Trophoblast cell (in vitro differentiated cells and primary cell): ENCODE measurements around the gene TET3. TPM values are rescaled to one million over a fixed set of nuclear protein-coding genes. Genes with fewer than 3 reads are reported as not detected.

ENCODE experiments used
- DNase-seq, 2 donors: peaks; one replicate each; pipeline ENCODE4 v3.0.0-alpha.2; 2016
- H2AFZ ChIP-seq: 2 replicates; pipeline ENCODE4 v1.6.1; 2013; ENCODE audit warnings: low read length, moderate library complexity, mild to moderate bottlenecking; ENCODE audit not compliant: insufficient read depth, poor library complexity
- H2AK5ac ChIP-seq: 2 replicates; pipeline ENCODE4 v1.6.1; 2013; ENCODE audit warnings: mild to moderate bottlenecking, low read length
- H2BK120ac ChIP-seq: 2 replicates; pipeline ENCODE4 v1.6.1; 2013; ENCODE audit warnings: low read length, mild to moderate bottlenecking, moderate library complexity; ENCODE audit not compliant: insufficient read depth, poor library complexity
- H2BK12ac ChIP-seq: 2 replicates; pipeline ENCODE4 v1.6.1; 2013; ENCODE audit warnings: mild to moderate bottlenecking, low read length, moderate library complexity
- H2BK5ac ChIP-seq: 2 replicates; pipeline ENCODE4 v1.6.1; 2013; ENCODE audit warnings: low read length, low read depth, moderate library complexity, mild to moderate bottlenecking; ENCODE audit not compliant: poor library complexity
- H3K14ac ChIP-seq: 2 replicates; pipeline ENCODE4 v1.6.1; 2013; ENCODE audit warnings: mild to moderate bottlenecking, low read length
- H3K18ac ChIP-seq: 2 replicates; pipeline ENCODE4 v1.6.1; 2013; ENCODE audit warnings: mild to moderate bottlenecking, low read length
- H3K23ac ChIP-seq: 2 replicates; pipeline ENCODE4 v1.6.1; 2013; ENCODE audit warnings: low read length
- H3K27ac ChIP-seq: 2 replicates; pipeline ENCODE4 v1.5.1; 2013; ENCODE audit warnings: low read depth, mild to moderate bottlenecking, inconsistent platforms, low read length, moderate library complexity
- H3K27me3 ChIP-seq: 2 replicates; pipeline ENCODE4 v1.6.1; 2013; ENCODE audit warnings: inconsistent platforms, mild to moderate bottlenecking, low read length, moderate library complexity; ENCODE audit not compliant: insufficient read depth
- H3K36me3 ChIP-seq, 2 experiments: 1 replicate in 1 of 2; 2 replicates in 1 of 2; pipeline ENCODE4 v1.6.1; 2013; ENCODE audit warnings: low read length in 2 of 2, mild to moderate bottlenecking in 2 of 2, moderate library complexity in 1 of 2; ENCODE audit not compliant: insufficient read depth in 2 of 2, control insufficient read depth in 1 of 2
- H3K4ac ChIP-seq: 2 replicates; pipeline ENCODE4 v1.6.1; 2013; ENCODE audit warnings: low read depth, mild to moderate bottlenecking, low read length, moderate library complexity
- H3K4me1 ChIP-seq, 2 experiments: 1 replicate in 1 of 2; 2 replicates in 1 of 2; pipeline ENCODE4 v1.6.1; 2013; ENCODE audit warnings: low read length in 2 of 2, mild to moderate bottlenecking in 2 of 2, moderate library complexity in 1 of 2; ENCODE audit not compliant: insufficient read depth in 2 of 2, control insufficient read depth in 1 of 2
- H3K4me2 ChIP-seq: 2 replicates; pipeline ENCODE4 v1.6.1; 2013; ENCODE audit warnings: inconsistent platforms, mild to moderate bottlenecking, low read length, moderate library complexity
- H3K4me3 ChIP-seq: 2 replicates; pipeline ENCODE4 v1.5.1; 2013; ENCODE audit warnings: mild to moderate bottlenecking, low read depth, low read length, inconsistent platforms
- H3K79me1 ChIP-seq: one replicate; pipeline ENCODE4 v1.6.1; 2013; ENCODE audit warnings: low read length
- H3K79me2 ChIP-seq: 2 replicates; pipeline ENCODE4 v1.6.1; 2013; ENCODE audit warnings: low read length, mild to moderate bottlenecking; ENCODE audit not compliant: control insufficient read depth, insufficient read depth, poor library complexity
- H3K9ac ChIP-seq: 2 replicates; pipeline ENCODE4 v1.6.1; 2013; ENCODE audit warnings: mild to moderate bottlenecking, low read length
- H3K9me3 ChIP-seq: 2 replicates; pipeline ENCODE4 v1.6.1; 2013; ENCODE audit warnings: low read depth, mild to moderate bottlenecking, control low read depth, inconsistent platforms, low read length; ENCODE audit not compliant: insufficient read depth
- H4K12ac ChIP-seq: 2 replicates; pipeline ENCODE4 v1.6.1; 2013; ENCODE audit warnings: low read depth, mild to moderate bottlenecking, low read length, moderate library complexity
- H4K8ac ChIP-seq: 2 replicates; pipeline ENCODE4 v1.6.1; 2013; ENCODE audit warnings: low read depth, mild to moderate bottlenecking, low read length, moderate library complexity
- H4K91ac ChIP-seq: one replicate; pipeline ENCODE4 v1.6.1; 2013; ENCODE audit warnings: low read depth, mild to moderate bottlenecking, low read length, moderate library complexity
- WGBS: extraction: QIAGEN DNeasy Blood & Tissue Kit; methylation state at CpG from one replicate; pipeline ENCODE4 v1.1.7; 2013; ENCODE audit warnings: missing lambda C conversion rate; ENCODE audit not compliant: insufficient read length, insufficient coverage; ENCODE audit errors: extremely low coverage; 5-methylcytosine and 5-hydroxymethylcytosine counted together
- polyA plus RNA-seq: library from polyadenylated mRNA; stranded (reverse); fragments of 200-250 nt; gene quantifications from 2 replicates; pipeline ENCODE4 v1.2.3, GENCODE V29; 2013

Gene TET3
- 11.2 and 11.7 TPM in 2 replicates for polyA plus RNA-seq

DNA sequence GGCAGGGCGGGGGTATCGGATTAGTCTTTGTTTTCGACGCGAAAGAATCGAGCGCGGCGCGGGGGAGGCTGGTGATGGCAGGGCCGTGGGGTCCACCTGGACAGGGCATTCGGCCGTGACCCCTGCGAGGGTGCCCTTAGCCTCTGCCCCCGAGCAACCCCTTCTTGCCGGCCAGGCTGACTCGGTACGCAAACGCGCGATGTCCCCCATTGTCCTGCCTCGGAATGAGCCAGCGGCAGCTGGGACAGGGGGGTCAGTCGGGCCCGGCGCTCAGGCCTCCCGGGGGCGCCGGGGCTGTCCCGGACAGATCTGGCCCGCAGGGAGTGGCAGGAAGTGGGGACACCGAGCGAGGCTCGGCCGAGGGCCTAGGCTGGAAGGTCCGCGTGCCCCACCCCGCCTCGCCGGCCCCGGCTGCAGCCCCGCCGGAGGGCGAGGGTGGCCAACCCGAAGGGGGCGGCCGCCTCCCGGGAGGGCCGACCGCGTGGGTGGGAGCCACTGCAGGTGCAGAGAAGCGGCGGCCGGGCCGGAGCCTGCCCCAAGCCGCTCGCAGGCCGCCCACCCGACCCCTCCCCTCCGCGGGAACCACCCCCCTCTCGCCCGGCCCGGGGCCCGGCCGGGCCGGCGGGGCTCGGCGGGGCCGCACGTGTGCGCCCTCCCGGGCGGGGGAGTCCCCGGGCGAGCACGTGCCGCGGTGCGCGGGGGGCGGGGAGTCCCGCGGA is at the start of gene TET3:
Gene TET3 (plus strand): TSS at position 708 of the 719 bp plus-strand sequence. CDS start 1,494 bp downstream, outside the sequence.
- Histone ChIP-seq H3K36me3 (peaks cover 9 to 16% of the 10 kb centered on the region in 2 experiments), H3K79me1 (peaks cover 21% of the 10 kb centered on the region), H2AFZ (peak within 1 kb of the TSS; percentile 89), H2BK120ac (peak within 1 kb of the TSS; percentile 99), H3K27me3 (no peaks in the 10 kb centered on the region), H4K8ac (peak within 1 kb of the TSS; percentile 90), H4K91ac (peak within 1 kb of the TSS; percentile 98), H3K4me1 (peaks cover 46 to 58% of the 10 kb centered on the region in 2 experiments), H3K4ac (peak within 1 kb of the TSS; percentile 92), H3K4me2 (peak within 1 kb of the TSS; percentile 98), H3K9me3 (no peaks in the 10 kb centered on the region), H3K23ac (no peak within 1 kb of the TSS), H2BK5ac (peak within 1 kb of the TSS; percentile 97), H2BK12ac (peak within 1 kb of the TSS; percentile 83), H3K9ac (peak within 1 kb of the TSS; percentile 88), H3K79me2 (peaks cover 25% of the 10 kb centered on the region), H4K12ac (peak within 1 kb of the TSS; percentile 91), H3K18ac (peak within 1 kb of the TSS; percentile 99), H2AK5ac (peak within 1 kb of the TSS; percentile 94), H3K4me3 (peak within 1 kb of the TSS; percentile 74), H3K14ac (peak within 1 kb of the TSS; percentile 97), H3K27ac (peak within 1 kb of the TSS; percentile 95)
- no peak for DNase-seq
- WGBS: no CpG with 5 or more reads among the region's 85 CpGs

- no peaks in the 10 kb centered on the region for H3K79me2 ChIP-seq
- H2BK5ac ChIP-seq: no peak overlapping the region
- no peak overlapping the region for H2BK12ac ChIP-seq
- no peaks in the 10 kb centered on the region for H3K79me1 ChIP-seq
- H3K4me3 ChIP-seq: no peak overlapping the region
- H2AK5ac ChIP-seq: no peak overlapping the region
- H3K9me3 ChIP-seq: no peaks in the 10 kb centered on the region
- no peak overlapping the region for H2AFZ ChIP-seq
- H3K9ac ChIP-seq: no peak overlapping the region
- H4K8ac ChIP-seq: no peak overlapping the region
- H3K14ac ChIP-seq: no peak overlapping the region
- no peak overlapping the region for H2BK120ac ChIP-seq
- no peaks in the 10 kb centered on the region for H3K4me1 ChIP-seq
- H3K27ac ChIP-seq: no peak overlapping the region
- H3K23ac ChIP-seq: no peak overlapping the region
- H3K36me3 ChIP-seq: peaks cover 2 to 13% of the 10 kb centered on the region in 2 experiments
- no peak overlapping the region for H4K12ac ChIP-seq
- H3K27me3 ChIP-seq: no peaks in the 10 kb centered on the region
- H3K4ac ChIP-seq: no peak overlapping the region
- DNase-seq: no peak
- no peak overlapping the region for H3K18ac ChIP-seq
- H4K91ac ChIP-seq: no peak overlapping the region
- no peak overlapping the region for H3K4me2 ChIP-seq
Measured at GRCh38 chr2:73935641-73936040, 49.1 kb upstream of the TET3 start.

GRCh38 chr2:73937103-73937885 is 47.4 kb upstream of the TET3 start:
- Histone ChIP-seq H2BK120ac (no peak overlapping the region), H3K23ac (no peak overlapping the region), H2BK12ac (no peak overlapping the region), H4K91ac (no peak overlapping the region), H3K4ac (peak overlapping the region; percentile 41), H3K27me3 (no peaks in the 10 kb centered on the region), H3K27ac (no peak overlapping the region), H3K79me1 (no peaks in the 10 kb centered on the region), H3K4me3 (no peak overlapping the region), H3K9ac (no peak overlapping the region), H2BK5ac (no peak overlapping the region), H3K4me2 (no peak overlapping the region), H3K14ac (no peak overlapping the region), H2AFZ (no peak overlapping the region), H4K8ac (no peak overlapping the region), H4K12ac (no peak overlapping the region), H2AK5ac (no peak overlapping the region), H3K4me1 (no peaks in the 10 kb centered on the region), H3K9me3 (no peaks in the 10 kb centered on the region), H3K36me3 (peaks cover 2 to 12% of the 10 kb centered on the region in 2 experiments), H3K18ac (no peak overlapping the region), H3K79me2 (no peaks in the 10 kb centered on the region)
- no CpG with 5 or more reads among the region's 4 CpGs for WGBS
- peak; percentile 48 to 83 for DNase-seq

DNA sequence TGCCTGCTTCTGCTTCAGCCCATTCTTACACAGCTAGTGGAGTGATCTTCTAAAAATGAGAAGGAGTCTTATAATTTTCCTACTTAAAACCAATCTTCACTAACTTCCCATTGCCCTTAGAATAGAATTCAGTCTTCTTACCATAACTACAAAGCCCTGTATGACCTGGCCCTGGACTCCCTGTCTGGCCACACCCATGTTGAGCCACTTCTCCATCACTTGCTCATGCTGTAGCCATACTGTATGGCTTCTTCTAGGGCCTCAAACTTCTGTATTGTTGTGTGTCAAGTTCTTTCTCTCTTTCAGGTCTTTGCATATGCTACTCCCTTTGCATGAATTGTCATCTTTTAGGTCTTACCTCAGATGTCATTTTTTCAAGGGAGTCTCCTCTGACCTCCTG is 46.8 kb upstream of the TET3 start:
- Histone ChIP-seq H3K4me3 (no peak overlapping the region), H2BK5ac (no peak overlapping the region), H3K18ac (no peak overlapping the region), H3K14ac (no peak overlapping the region), H4K12ac (no peak overlapping the region), H4K91ac (no peak overlapping the region), H4K8ac (no peak overlapping the region), H2BK120ac (no peak overlapping the region), H3K4me2 (no peak overlapping the region), H3K79me1 (no peaks in the 10 kb centered on the region), H3K9ac (no peak overlapping the region), H2AK5ac (no peak overlapping the region), H3K27ac (no peak overlapping the region), H3K9me3 (no peaks in the 10 kb centered on the region), H3K79me2 (no peaks in the 10 kb centered on the region), H2BK12ac (no peak overlapping the region), H3K27me3 (no peaks in the 10 kb centered on the region), H3K36me3 (peaks cover 2 to 11% of the 10 kb centered on the region in 2 experiments), H3K4me1 (no peaks in the 10 kb centered on the region), H3K23ac (no peak overlapping the region), H2AFZ (no peak overlapping the region), H3K4ac (no peak overlapping the region)
- no peak for DNase-seq
